Esophagus muscularis mucosa (tissue), 4 donors: ENCODE data around the gene NR1H2. TPM values are rescaled to one million over a fixed set of nuclear protein-coding genes. Genes with fewer than 3 reads are reported as not detected.

Experiments used
- DNase-seq: peaks from one replicate; pipeline ENCODE4 v3.0.0-alpha.2; 2017; ENCODE audit errors: extremely low spot score
- H3K27ac ChIP-seq, 4 donors: fragments of 200-600 bp; sonication (generic); replicated peaks in 1 of 4; 1 replicate in 3 of 4; 2 replicates in 1 of 4; pipeline ENCODE4 v1.5.1; 2016 to 2019; ENCODE audit warnings: mild to moderate bottlenecking in 1 of 4
- H3K27me3 ChIP-seq, 4 donors: fragments of 200-600 bp; sonication (generic); one replicate each; pipeline versions ENCODE4 v1.5.1 to v1.6.0; 2016 to 2019
- H3K36me3 ChIP-seq, 4 donors: fragments of 200-600 bp; sonication (generic); one replicate each; pipeline ENCODE4 v1.5.1; 2016 to 2019
- H3K4me1 ChIP-seq, 4 donors: fragments of 200-600 bp; sonication (generic); one replicate each; pipeline ENCODE4 v1.5.1; 2016 to 2019
- H3K4me3 ChIP-seq, 4 donors: fragments of 200-600 bp; sonication (generic); 1 replicate in 2 of 4; 2 replicates in 2 of 4; pipeline ENCODE4 v1.5.1; 2016 to 2019; ENCODE audit warnings: mild to moderate bottlenecking in 4 of 4, moderate library complexity in 1 of 4
- H3K9me3 ChIP-seq, 4 donors: fragments of 200-600 bp; sonication (generic); 1 replicate in 3 of 4; 2 replicates in 1 of 4; pipeline ENCODE4 v1.5.1; 2016 to 2019
- EP300 ChIP-seq: sonication (generic); formaldehyde crosslinking; IDR thresholded peaks from one replicate; pipeline ENCODE4 v1.6.1; 2017; ENCODE audit warnings: antibody characterized with exemption
- POLR2A ChIP-seq: fragments of 450-650 bp; IDR thresholded peaks from one replicate; pipeline ENCODE4 v1.6.1; 2017; ENCODE audit warnings: antibody characterized with exemption, moderate library complexity, mild to moderate bottlenecking, low read depth
- POLR2AphosphoS5 ChIP-seq, 2 donors: sonication (generic); formaldehyde crosslinking; IDR thresholded peaks; one replicate each; pipeline ENCODE4 v1.6.1; 2017; ENCODE audit warnings: antibody characterized with exemption in 2 of 2
- WGBS: methylation state at CpG from one replicate; pipeline ENCODE4 v1.1.5; 2018; 5-methylcytosine and 5-hydroxymethylcytosine counted together
- intact Hi-C: fragments of 100-400 bp; cut with DNase I; formaldehyde crosslinking; loops from one replicate; pipeline ENCODE4 v1.15.1; 2023
- total RNA-seq, 4 donors: library from RNA; depleted of rRNA; stranded (reverse); fragments of >200 nt; gene quantifications; one replicate each; pipeline versions ENCODE4 v1.1.0 to v1.2.1, GENCODE V29; 2016
- TF ChIP-seq, protein P1 (sequence below), 3 experiments: fragments of 200-600 bp in 2 of 3; fragments of 450-650 bp in 1 of 3; sonication (generic) in 2 of 3; IDR thresholded peaks; one replicate each; pipeline ENCODE4 v1.5.1; 2017 to 2019; ENCODE audit warnings: antibody characterized with exemption in 3 of 3, mild to moderate bottlenecking in 2 of 3, moderate library complexity in 1 of 3

The NR1H2 gene
- total RNA-seq, 4 donors from 2014 or later, result 123 to 224 (median 191) TPM

DNA sequence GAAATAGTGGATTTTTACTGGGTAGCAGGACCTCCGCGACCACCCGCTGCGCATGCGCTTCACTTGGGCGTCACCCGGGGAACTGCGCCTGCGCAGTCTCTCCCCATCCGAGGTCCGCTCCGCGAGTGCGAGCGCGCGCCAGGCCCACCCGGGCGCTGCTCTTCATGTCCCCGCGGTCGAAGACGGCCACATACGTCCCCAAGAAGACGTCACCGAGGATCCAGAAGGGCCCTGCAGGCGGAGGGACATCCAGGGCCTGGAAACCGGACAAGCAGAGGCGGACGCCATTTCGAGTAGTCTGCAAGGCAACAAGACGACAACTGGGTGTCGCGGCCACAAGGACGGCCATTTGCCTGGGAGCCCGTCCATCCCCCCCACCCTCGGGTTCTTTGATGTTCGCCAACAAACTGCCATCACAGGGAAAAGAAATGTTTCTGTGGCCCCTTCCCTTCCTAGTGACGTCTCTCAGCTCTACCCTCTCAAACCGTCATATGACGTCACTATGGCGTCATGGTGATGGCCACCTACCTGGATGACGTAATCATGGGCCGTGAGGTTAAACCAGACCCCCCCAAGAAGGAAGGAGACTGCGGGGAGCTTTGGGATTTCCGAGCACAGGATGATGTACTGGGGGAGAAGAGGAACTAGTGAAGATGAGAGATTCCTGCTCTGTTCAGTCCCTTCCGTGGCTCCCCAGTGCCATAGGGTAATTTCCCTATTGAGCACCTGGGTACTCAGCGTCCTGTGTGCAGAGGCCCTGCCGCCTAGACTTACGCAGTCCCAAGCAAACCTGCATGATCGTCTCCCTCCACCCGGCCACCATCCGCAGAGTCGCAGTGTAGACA is 17.6 kb upstream of the NR1H2 start:
- Histone ChIP-seq H3K4me3 (peak overlapping the region; percentile 44 to 59 (median 52)), H3K4me1 (peaks cover 3 to 17% (median 15%) of the 10 kb centered on the region in 4 donors), H3K36me3 (no peaks in the 10 kb centered on the region), H3K9me3 (no peaks in the 10 kb centered on the region), H3K27me3 (no peaks in the 10 kb centered on the region), H3K27ac (peak overlapping the region; percentile 75 to 87 (median 86))
- intact Hi-C loops, result loop anchor here (5.0 kb wide), 1 partner anchor 424 kb away; no protein-coding TSS in a partner anchor
- TF ChIP-seq POLR2AphosphoS5 (IDR thresholded peaks at IDR 0.05) (peak; percentile 68 to 82), EP300 (no peak)
- TF ChIP-seq, protein P1, sequence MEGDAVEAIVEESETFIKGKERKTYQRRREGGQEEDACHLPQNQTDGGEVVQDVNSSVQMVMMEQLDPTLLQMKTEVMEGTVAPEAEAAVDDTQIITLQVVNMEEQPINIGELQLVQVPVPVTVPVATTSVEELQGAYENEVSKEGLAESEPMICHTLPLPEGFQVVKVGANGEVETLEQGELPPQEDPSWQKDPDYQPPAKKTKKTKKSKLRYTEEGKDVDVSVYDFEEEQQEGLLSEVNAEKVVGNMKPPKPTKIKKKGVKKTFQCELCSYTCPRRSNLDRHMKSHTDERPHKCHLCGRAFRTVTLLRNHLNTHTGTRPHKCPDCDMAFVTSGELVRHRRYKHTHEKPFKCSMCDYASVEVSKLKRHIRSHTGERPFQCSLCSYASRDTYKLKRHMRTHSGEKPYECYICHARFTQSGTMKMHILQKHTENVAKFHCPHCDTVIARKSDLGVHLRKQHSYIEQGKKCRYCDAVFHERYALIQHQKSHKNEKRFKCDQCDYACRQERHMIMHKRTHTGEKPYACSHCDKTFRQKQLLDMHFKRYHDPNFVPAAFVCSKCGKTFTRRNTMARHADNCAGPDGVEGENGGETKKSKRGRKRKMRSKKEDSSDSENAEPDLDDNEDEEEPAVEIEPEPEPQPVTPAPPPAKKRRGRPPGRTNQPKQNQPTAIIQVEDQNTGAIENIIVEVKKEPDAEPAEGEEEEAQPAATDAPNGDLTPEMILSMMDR (IDR thresholded peaks at IDR 0.05), result no peak
- WGBS, result 31% methylated on average over 54 of the region's 54 CpGs
- no peak for DNase-seq

DNA sequence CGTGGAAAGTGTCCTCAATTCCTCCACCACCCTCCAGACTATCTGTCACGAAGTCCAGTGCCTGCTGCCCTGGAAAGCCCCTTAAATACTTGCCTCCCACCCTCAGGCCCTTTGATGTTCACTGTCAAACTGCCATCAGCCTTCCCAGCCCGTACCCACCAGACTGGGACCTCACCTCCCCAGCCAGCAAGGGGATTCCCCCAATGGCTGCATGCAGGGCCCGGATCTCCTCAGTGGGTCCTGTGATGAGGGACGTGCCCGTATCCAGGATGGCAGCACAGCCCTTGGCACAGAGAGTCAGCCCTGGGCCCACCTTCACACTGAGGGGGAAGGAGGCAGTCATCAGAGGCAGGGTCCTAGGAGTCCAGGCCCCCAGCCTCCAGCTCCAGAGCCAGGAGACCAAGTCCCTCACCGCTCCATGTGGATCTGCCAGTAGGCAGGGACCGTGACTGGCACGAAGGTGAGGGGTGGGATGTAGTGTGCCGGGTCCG is 16.9 kb upstream of the NR1H2 start:
- no peak for DNase-seq

DNA sequence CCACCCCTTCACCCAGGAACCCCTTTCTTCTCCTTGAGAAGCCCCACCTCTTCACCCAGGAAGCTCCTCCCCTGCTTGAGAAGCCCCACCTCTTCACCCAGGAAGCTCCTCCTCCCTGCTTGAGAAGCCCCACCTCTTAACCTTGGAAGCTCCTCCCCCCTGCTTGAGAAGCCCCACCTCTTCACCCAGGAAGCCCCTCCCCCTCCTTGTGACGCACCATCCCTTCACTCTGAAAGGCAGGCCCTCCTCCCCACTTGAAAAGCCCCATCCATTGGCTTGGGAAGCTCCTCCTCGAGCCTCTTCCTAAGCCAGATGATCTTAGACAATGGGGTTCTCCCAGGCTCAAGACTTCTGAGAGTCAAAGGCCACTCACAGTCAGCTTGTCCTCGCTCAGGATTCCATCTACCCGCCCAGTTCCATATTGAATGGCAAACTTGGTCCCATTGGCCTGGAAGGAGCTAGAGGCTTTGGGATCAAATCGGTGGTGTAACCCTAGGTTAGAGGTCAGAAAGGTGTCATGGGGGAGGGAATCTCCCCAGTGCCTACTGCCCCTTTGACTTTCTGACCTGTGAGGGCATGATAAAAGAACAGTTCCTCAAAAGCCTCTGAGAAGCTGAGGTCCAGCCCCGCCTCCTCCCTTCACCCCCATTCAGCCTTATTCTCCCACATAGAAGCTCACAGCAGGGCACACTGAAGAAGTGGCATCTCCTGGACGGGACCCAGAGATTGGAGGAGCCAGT is 14.8 kb upstream of the NR1H2 start:
- no peak for DNase-seq
- H3K4me1 ChIP-seq, result peaks cover 3 to 17% (median 15%) of the 10 kb centered on the region in 4 donors
- no peaks in the 10 kb centered on the region for H3K36me3 ChIP-seq
- H3K9me3 ChIP-seq, result no peaks in the 10 kb centered on the region
- WGBS, result 93% methylated on average over 4 of the region's 7 CpGs
- no peak for TF ChIP-seq POLR2A
- TF ChIP-seq EP300, result no peak
- TF ChIP-seq, protein P1 (IDR thresholded peaks at IDR 0.05), result no peak
- intact Hi-C loops, result no loop called here
- H3K27ac ChIP-seq, result no peak overlapping the region
- H3K27me3 ChIP-seq, result no peaks in the 10 kb centered on the region
- H3K4me3 ChIP-seq, result no peak overlapping the region

More for the DNA sequence above, 16.9 kb upstream of the NR1H2 start:
- no peaks in the 10 kb centered on the region for H3K36me3 ChIP-seq
- no peak overlapping the region for H3K4me3 ChIP-seq
- peaks cover 3 to 17% (median 15%) of the 10 kb centered on the region in 4 donors for H3K4me1 ChIP-seq
- H3K27me3 ChIP-seq, result no peaks in the 10 kb centered on the region
- H3K9me3 ChIP-seq, result no peaks in the 10 kb centered on the region
- intact Hi-C loops, result loop anchor here (5.0 kb wide), 1 partner anchor 423 kb away; no protein-coding TSS in a partner anchor
- 97% methylated on average over 7 of the region's 11 CpGs for WGBS
- H3K27ac ChIP-seq, result no peak overlapping the region
- TF ChIP-seq, protein P1 (IDR thresholded peaks at IDR 0.05), result no peak
- TF ChIP-seq EP300 (no peak), POLR2AphosphoS5 (IDR thresholded peaks at IDR 0.05) (no peak), POLR2A (no peak)

DNA sequence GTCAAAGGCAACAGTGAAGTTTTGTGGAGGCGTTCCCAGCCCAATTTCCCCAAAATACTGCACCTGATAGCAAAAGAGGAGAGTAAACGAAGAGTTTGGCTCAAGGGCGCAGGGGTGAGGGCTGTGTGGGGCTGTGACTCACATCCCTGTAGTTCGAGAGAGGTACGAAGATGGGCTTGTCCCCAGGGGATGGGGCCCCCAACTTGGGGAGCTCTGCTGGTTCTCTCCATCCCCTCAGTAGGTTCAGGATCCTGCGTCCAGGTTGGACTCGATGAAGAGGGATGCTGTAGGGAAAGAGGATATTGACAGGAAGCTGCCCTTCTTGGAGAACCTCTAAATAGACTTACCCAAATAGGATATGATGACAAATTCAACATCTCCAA is 14.2 kb upstream of the NR1H2 start:
- no peak overlapping the region for H3K27ac ChIP-seq
- 82% methylated on average over 7 of the region's 7 CpGs for WGBS
- H3K9me3 ChIP-seq, result no peaks in the 10 kb centered on the region
- no peaks in the 10 kb centered on the region for H3K36me3 ChIP-seq
- H3K4me1 ChIP-seq, result peaks cover 3 to 17% (median 15%) of the 10 kb centered on the region in 4 donors
- intact Hi-C loops, result no loop called here
- DNase-seq, result no peak
- H3K27me3 ChIP-seq, result no peaks in the 10 kb centered on the region
- no peak overlapping the region for H3K4me3 ChIP-seq
- TF ChIP-seq, protein P1 (IDR thresholded peaks at IDR 0.05), result no peak
- TF ChIP-seq EP300 (no peak), POLR2AphosphoS5 (IDR thresholded peaks at IDR 0.05) (no peak), POLR2A (no peak)
